Activated naive CD8-positive, alpha-beta T cell treated with anti-CD3 and anti-CD28 coated beads, Interleukin-2, amount 10 ng/mL, durations not matched to agents 7 days and 5 days (primary cell): ENCODE measurements around the gene TEP1. TPM values are rescaled to one million over a fixed set of nuclear protein-coding genes. Genes with fewer than 3 reads are reported as not detected.
"Not testable (repeated sequence)": the region's sequence is repeated elsewhere in the genome, so short reads cannot be mapped to it uniquely, and the experiment has no call there.

ENCODE experiments used
- ATAC-seq: fragments of 150-1000 bp; cut with Tn5 transposase; one replicate; pipeline ENCODE4 v1.10.0; 2021; ENCODE audit warnings: low read depth, moderate library complexity
- POLR2A ChIA-PET: fragments of 350-600 bp; sonication (Branson Sonifier 250); formaldehyde crosslinking; loops from one replicate; lab custom pipeline; 2021; ENCODE audit warnings: antibody characterized with exemption; lab: Charles Lee
- DNase-seq: peaks from one replicate; pipeline ENCODE4 v3.0.0; 2021
- H3K27ac Mint-ChIP-seq: one replicate; pipeline ENCODE4 v1.8.0; 2022; ENCODE audit warnings: mild to moderate bottlenecking, mixed read lengths
- H3K27me3 Mint-ChIP-seq: one replicate; pipeline ENCODE4 v1.8.0; 2022; ENCODE audit warnings: mild to moderate bottlenecking, moderate library complexity, mixed read lengths
- H3K36me3 Mint-ChIP-seq: one replicate; pipeline ENCODE4 v1.8.0; 2021; ENCODE audit warnings: mild to moderate bottlenecking, mixed read lengths
- H3K4me1 Mint-ChIP-seq: one replicate; pipeline ENCODE4 v1.8.0; 2021; ENCODE audit warnings: mixed read lengths
- H3K4me3 Mint-ChIP-seq: one replicate; pipeline ENCODE4 v1.8.0; 2022; ENCODE audit warnings: mild to moderate bottlenecking, moderate library complexity, mixed read lengths
- H3K9me3 Mint-ChIP-seq: one replicate; pipeline ENCODE4 v1.8.0; 2021; ENCODE audit warnings: mixed read lengths
- total RNA-seq, 2 experiments: library from RNA; stranded (reverse); gene quantifications; one replicate each; pipeline ENCODE4 v1.2.3, GENCODE V29; 2021

Gene TEP1
- total RNA-seq, 2 experiments from 2014 or later = 57.9 to 68.3 TPM

DNA sequence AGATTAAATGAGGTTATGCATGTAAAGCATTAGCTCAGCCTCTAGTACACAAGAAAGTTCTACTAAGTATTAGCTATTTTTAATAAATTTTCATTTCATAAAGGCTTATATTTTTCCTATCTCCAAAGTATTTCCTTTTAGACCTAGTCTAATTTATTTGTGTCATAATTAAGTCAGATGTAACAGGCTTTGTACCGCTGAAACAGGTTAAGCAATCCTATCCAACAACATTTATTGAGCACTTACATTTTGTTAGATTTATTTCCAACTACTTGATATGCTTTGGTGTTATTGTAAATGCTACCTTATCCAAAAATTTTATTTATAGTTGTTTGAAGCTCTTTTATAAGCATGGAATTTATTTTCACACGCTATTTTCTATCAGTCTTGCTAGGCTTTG lies 71.7 kb downstream of the TEP1 start:
- no peaks in the 10 kb centered on the region for H3K9me3 Mint-ChIP-seq
- no peak overlapping the region for H3K4me3 Mint-ChIP-seq
- DNase-seq (no peak), ATAC-seq (no peak)
- POLR2A ChIA-PET = interaction anchor here (0.7 to 2.9 kb wide), 11 partner anchors 9 to 340 kb away, joined by 3 to 43 read pairs (median 5); partner anchors contain the start of genes APEX1, CCNB1IP1, OSGEP and PIP4P1
- peaks cover 8% of the 10 kb centered on the region for H3K36me3 Mint-ChIP-seq
- H3K4me1 Mint-ChIP-seq = peaks cover 13% of the 10 kb centered on the region
- peaks cover 3% of the 10 kb centered on the region for H3K27me3 Mint-ChIP-seq
- H3K27ac Mint-ChIP-seq = no peak overlapping the region

- H3K27me3 Mint-ChIP-seq, DNase-seq, H3K36me3 Mint-ChIP-seq, ATAC-seq, H3K4me3 Mint-ChIP-seq, H3K9me3 Mint-ChIP-seq, H3K27ac Mint-ChIP-seq: not testable (repeated sequence)
- POLR2A ChIA-PET = interaction anchor here (0.9 to 1.4 kb wide), 3 partner anchors 72 to 341 kb away, joined by 3 to 5 read pairs (median 3); partner anchors contain the start of gene TEP1
- H3K4me1 Mint-ChIP-seq = peaks cover 13% of the 10 kb centered on the region
Observed at GRCh38 chr14:20341032-20341431, 72.3 kb downstream of the TEP1 start.

DNA sequence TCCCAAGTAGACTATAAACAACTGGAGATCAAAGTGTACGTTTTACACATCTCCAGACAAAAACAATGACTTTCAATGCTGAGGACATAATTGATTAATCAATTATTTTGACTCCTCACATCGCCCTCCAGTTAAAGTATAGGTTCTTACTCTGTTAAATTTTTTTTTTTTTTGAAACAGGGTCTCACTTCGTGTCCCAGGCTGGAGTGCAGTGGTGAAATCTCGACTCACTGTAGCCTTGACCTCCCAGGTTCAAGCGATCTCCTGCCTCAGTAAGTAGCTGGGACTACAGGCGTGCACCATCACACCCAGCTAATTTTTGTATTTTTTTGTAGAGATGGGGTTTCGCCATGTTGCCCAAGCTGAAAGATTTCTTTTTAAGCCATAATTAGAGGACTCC lies 79.3 kb downstream of the TEP1 start:
- Mint-ChIP-seq H3K4me3 (peak overlapping the region; percentile 10), H3K27me3 (peaks cover 2% of the 10 kb centered on the region), H3K36me3 (no peaks in the 10 kb centered on the region), H3K9me3 (no peaks in the 10 kb centered on the region), H3K4me1 (peaks cover 26% of the 10 kb centered on the region), H3K27ac (no peak overlapping the region)
- no peak for ATAC-seq
- DNase-seq = no peak
- POLR2A ChIA-PET = interaction anchor here (0.8 to 3.1 kb wide), 3 partner anchors 9 to 280 kb away, joined by 3 to 43 read pairs (median 4); partner anchors contain the start of genes PARP2 and PNP

GRCh38 chr14:20333494-20333841 lies 79.8 kb downstream of the TEP1 start:
- DNase-seq (no peak), ATAC-seq (peak; percentile 6)
- Mint-ChIP-seq H3K4me1 (peaks cover 30% of the 10 kb centered on the region), H3K36me3 (no peaks in the 10 kb centered on the region), H3K27ac (peak overlapping the region; percentile 87), H3K9me3 (no peaks in the 10 kb centered on the region), H3K4me3 (peak overlapping the region; percentile 99), H3K27me3 (no peaks in the 10 kb centered on the region)
- POLR2A ChIA-PET = interaction anchor here (0.8 to 3.1 kb wide), 3 partner anchors 9 to 280 kb away, joined by 3 to 43 read pairs (median 4); partner anchors contain the start of genes PARP2 and PNP

DNA sequence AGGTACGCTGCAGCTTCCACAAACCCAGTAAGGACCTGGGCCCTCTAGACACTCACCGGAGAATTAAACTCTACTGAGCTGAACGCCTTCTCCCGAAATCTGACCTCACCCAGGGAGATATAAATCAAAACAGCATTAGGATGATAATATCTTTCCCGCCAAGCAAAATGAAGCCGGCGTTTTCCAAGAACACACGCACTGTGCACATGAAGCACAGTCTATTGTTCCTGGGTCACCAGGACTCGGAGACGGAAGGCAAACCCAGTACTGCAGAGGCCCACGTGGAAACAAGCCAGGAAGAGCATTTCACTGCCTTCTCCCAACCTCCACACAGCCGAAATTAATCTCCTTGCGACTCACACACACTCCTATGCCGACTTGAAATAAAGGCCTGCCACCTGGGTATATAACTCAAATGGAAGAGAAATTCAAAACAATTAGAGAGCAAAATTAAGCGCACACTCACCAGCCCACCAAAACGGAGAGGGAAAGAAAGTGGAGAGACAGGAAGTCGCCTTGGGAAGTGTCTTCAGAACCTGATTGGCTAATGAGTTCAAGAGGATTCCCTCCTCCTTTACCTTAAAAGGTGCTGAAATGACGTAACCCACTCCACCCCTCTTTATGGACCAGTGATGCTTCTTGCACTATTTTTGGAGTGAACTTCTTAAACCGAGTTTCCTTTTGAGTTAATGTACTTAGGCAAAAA lies 80.4 kb downstream of the TEP1 start, which contains the start of gene CCNB1IP1:
Gene CCNB1IP1, minus strand, starts transcription at position 492 of the 706 bp plus-strand sequence. CDS start 16,756 bp downstream, outside the sequence.
- DNase-seq (peak; percentile 39), ATAC-seq (peak; percentile 97)
- H3K27ac Mint-ChIP-seq = peak within 1 kb of the TSS; percentile 87
- no peaks in the 10 kb centered on the region for H3K9me3 Mint-ChIP-seq
- POLR2A ChIA-PET = interaction anchor here (0.8 to 3.1 kb wide), 4 partner anchors 10 to 281 kb away, joined by 3 to 43 read pairs (median 4); partner anchors contain the start of genes PARP2 and PNP
- peaks cover 32% of the 10 kb centered on the region for H3K4me1 Mint-ChIP-seq
- no peaks in the 10 kb centered on the region for H3K36me3 Mint-ChIP-seq
- H3K4me3 Mint-ChIP-seq = peak within 1 kb of the TSS; percentile 99
- no peaks in the 10 kb centered on the region for H3K27me3 Mint-ChIP-seq

DNA sequence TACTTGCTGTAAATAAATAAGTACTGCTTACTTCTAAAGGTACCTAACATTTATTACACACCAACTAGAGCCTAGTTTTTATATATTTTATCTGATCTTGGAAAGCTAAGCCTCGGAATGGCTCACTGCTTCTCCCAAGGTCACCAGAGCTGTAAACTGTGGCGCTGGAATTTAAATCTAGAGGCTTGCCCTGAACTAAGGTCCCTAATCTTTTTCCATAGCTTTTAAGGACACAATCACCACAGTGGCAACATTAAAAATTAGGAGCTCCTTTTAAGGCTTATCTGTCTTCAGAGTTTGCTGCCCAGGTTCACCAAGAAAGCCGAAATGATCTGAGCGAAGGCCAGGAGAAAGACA lies 80.9 kb downstream of the TEP1 start:
- no peak for ATAC-seq
- Mint-ChIP-seq H3K4me1 (peaks cover 37% of the 10 kb centered on the region), H3K36me3 (peaks cover 2% of the 10 kb centered on the region), H3K9me3 (no peaks in the 10 kb centered on the region), H3K4me3 (peak overlapping the region; percentile 99), H3K27ac (peak overlapping the region; percentile 87), H3K27me3 (no peaks in the 10 kb centered on the region)
- POLR2A ChIA-PET = interaction anchor here (0.9 to 3.1 kb wide), 2 partner anchors 10 to 137 kb away, joined by 3 to 43 read pairs; partner anchors contain the start of gene PARP2
- DNase-seq = no peak

- H3K27me3 Mint-ChIP-seq = no peaks in the 10 kb centered on the region
- H3K4me3 Mint-ChIP-seq = peak overlapping the region; percentile 18
- POLR2A ChIA-PET = no interaction called here
- peaks cover 3% of the 10 kb centered on the region for H3K36me3 Mint-ChIP-seq
- H3K9me3 Mint-ChIP-seq = no peaks in the 10 kb centered on the region
- peaks cover 41% of the 10 kb centered on the region for H3K4me1 Mint-ChIP-seq
- no peak for DNase-seq
- no peak overlapping the region for H3K27ac Mint-ChIP-seq
- ATAC-seq = no peak
Observed at GRCh38 chr14:20331053-20331613, 82.2 kb downstream of the TEP1 start.

GRCh38 chr14:20329355-20329754 lies 83.9 kb downstream of the TEP1 start:
- POLR2A ChIA-PET = interaction anchor here (1.1 to 3.2 kb wide), 2 partner anchors 14 to 355 kb away, joined by 3 to 32 read pairs; partner anchors contain the start of genes PARP2 and RNASE4
- H3K27me3 Mint-ChIP-seq = no peaks in the 10 kb centered on the region
- H3K36me3 Mint-ChIP-seq = peaks cover 7% of the 10 kb centered on the region
- no peak overlapping the region for H3K27ac Mint-ChIP-seq
- no peak overlapping the region for H3K4me3 Mint-ChIP-seq
- DNase-seq (no peak), ATAC-seq (no peak)
- H3K4me1 Mint-ChIP-seq = peaks cover 35% of the 10 kb centered on the region
- H3K9me3 Mint-ChIP-seq = no peaks in the 10 kb centered on the region

DNA sequence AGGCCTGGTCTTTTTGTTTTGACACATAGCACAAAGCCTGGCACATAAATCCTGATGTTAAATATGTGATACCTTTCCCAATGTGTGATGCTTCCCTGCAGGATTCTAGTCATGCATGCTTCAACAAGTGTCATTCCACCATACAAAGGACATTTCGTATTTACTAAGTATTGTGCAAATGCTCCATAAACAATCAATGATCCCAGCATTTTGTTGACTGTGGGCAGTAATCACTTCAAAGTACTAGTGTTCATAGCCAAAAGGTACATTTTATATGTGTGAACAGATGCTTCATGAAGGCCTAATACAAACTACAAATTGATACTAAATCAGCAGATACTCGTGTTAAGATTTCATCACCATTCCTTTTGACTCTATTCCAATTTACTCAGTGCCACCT lies 84.6 kb downstream of the TEP1 start:
- ATAC-seq (no peak), DNase-seq (no peak)
- Mint-ChIP-seq H3K36me3 (peaks cover 10% of the 10 kb centered on the region), H3K27me3 (no peaks in the 10 kb centered on the region), H3K27ac (no peak overlapping the region), H3K4me1 (peaks cover 35% of the 10 kb centered on the region), H3K9me3 (no peaks in the 10 kb centered on the region), H3K4me3 (no peak overlapping the region)
- POLR2A ChIA-PET = interaction anchor here (1.0 to 3.2 kb wide), 3 partner anchors 14 to 356 kb away, joined by 3 to 32 read pairs (median 3); partner anchors contain the start of genes PARP2 and RNASE4

GRCh38 chr14:20327005-20327869 lies 86.1 kb downstream of the TEP1 start:
- POLR2A ChIA-PET = interaction anchor here (1.0 to 3.2 kb wide), 2 partner anchors 16 to 143 kb away, joined by 3 to 32 read pairs; partner anchors contain the start of gene PARP2
- no peaks in the 10 kb centered on the region for H3K9me3 Mint-ChIP-seq
- H3K27me3 Mint-ChIP-seq = no peaks in the 10 kb centered on the region
- H3K4me1 Mint-ChIP-seq = peaks cover 31% of the 10 kb centered on the region
- ATAC-seq = no peak
- H3K27ac Mint-ChIP-seq = peak overlapping the region; percentile 54
- no peak for DNase-seq
- peak overlapping the region; percentile 46 for H3K4me3 Mint-ChIP-seq
- peaks cover 10% of the 10 kb centered on the region for H3K36me3 Mint-ChIP-seq

- H3K4me1 Mint-ChIP-seq = no peaks in the 10 kb centered on the region
- no peak overlapping the region for H3K4me3 Mint-ChIP-seq
- H3K27ac Mint-ChIP-seq = no peak overlapping the region
- DNase-seq (no peak), ATAC-seq (no peak)
- peaks cover 17% of the 10 kb centered on the region for H3K36me3 Mint-ChIP-seq
- no peaks in the 10 kb centered on the region for H3K9me3 Mint-ChIP-seq
- POLR2A ChIA-PET = no interaction called here
- H3K27me3 Mint-ChIP-seq = no peaks in the 10 kb centered on the region
Observed at GRCh38 chr14:20317720-20318119, 95.6 kb downstream of the TEP1 start.
